Cardiac fibroblast (primary cell): ENCODE data around the gene RCAN2.

Source experiments
- DNase-seq, 2 donors: peaks; one replicate each; pipeline versions ENCODE4 v3.0.0 to v3.0.0-alpha.2; 2010; ENCODE audit warnings: low read depth in 2 of 2
- H3K4me3 ChIP-seq, 2 donors: replicated peaks in 1 of 2; 1 replicate in 1 of 2; 2 replicates in 1 of 2; pipeline ENCODE4 v1.5.1; 2011; ENCODE audit warnings: low read depth in 2 of 2, low read length in 2 of 2, mild to moderate bottlenecking in 2 of 2, moderate library complexity in 1 of 2
- TF ChIP-seq, protein P1 (sequence below): IDR thresholded peaks from one replicate; pipeline ENCODE4 v1.5.1; 2011; ENCODE audit warnings: low read depth, mild to moderate bottlenecking, low read length, inconsistent platforms

The RCAN2 gene

DNA sequence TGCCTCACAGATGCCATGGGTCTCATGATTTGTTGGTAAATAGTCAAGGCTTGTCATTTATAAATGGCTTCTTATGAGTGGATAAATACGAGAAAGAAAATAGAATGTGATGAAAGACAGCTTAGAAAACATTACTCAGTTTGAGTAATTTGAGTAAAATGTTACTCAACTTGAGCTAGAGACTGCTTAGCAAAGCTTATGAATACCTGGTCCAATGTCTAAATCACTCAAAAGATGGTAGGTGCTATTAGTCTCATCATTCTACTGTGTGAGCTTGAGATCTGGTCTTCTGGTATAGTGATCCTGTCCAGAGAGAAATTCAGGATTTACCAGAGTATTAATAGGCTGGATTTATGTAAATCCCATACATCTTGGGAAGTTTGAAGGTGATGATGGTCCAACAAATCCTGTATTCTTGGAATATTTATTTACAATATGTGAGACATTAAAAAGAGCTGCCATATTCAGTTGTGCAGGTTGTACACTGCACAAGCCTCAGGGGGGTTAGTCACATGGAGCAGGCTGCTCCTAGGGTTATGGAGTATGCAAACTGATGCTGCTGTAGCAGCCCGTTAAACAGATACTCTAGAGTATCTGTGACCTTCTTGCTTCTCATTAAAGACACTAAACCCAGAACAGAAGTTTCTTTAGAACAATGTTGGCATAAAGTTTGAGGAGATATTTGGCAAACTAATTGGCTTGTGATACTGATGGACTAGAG lies 112.9 kb downstream of the RCAN2 start:
- DNase-seq, result no peak
- no peak overlapping the region for H3K4me3 ChIP-seq
- TF ChIP-seq, protein P1, sequence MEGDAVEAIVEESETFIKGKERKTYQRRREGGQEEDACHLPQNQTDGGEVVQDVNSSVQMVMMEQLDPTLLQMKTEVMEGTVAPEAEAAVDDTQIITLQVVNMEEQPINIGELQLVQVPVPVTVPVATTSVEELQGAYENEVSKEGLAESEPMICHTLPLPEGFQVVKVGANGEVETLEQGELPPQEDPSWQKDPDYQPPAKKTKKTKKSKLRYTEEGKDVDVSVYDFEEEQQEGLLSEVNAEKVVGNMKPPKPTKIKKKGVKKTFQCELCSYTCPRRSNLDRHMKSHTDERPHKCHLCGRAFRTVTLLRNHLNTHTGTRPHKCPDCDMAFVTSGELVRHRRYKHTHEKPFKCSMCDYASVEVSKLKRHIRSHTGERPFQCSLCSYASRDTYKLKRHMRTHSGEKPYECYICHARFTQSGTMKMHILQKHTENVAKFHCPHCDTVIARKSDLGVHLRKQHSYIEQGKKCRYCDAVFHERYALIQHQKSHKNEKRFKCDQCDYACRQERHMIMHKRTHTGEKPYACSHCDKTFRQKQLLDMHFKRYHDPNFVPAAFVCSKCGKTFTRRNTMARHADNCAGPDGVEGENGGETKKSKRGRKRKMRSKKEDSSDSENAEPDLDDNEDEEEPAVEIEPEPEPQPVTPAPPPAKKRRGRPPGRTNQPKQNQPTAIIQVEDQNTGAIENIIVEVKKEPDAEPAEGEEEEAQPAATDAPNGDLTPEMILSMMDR, result no peak

DNA sequence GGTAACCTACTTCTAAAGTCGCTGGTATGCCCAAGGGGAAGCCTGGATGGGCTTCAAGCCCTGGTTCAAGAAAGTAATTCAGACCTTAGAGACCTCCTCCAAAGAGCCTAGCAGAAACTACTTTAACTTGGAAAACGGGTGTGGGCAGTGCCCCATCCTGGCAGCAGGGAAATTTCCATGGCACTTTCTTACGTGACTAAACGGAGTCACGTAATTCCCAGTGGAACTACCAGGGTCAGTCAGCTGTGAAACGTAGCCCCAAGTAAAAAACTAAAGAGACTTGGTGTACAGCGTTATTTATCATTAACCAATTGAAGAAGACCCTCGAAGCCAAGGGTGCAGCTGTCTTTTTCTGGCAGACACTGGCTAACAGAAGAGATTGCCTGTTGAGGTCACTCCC lies 114.0 kb downstream of the RCAN2 start:
- H3K4me3 ChIP-seq, result no peak overlapping the region
- TF ChIP-seq, protein P1, result no peak
- DNase-seq, result no peak

DNA sequence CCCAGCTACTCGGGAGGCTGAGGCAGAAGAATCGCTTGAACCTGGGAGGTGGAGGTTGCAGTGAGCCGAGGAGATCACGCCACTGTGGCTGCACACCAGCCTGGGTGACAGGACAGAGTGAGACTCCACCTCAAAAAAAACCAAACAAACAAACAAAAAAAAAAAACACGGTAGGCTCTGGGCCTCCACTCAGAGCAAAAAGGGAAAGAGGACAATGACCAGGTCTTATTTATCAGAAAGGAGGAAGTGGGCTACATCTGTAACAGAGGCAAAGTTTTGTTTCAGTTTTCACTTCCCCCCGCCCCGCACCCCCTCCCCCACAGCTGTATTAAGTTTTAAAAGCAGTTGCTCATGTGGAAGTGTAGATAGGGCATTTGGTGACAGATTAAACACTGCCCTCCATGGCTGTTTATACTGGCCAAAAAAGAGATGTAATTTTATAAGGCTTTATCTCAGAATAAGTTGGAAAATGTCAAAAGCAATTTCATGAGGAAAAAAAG lies 114.6 kb downstream of the RCAN2 start:
- DNase-seq, result no peak
- H3K4me3 ChIP-seq, result no peak overlapping the region
- TF ChIP-seq, protein P1, result no peak

DNA sequence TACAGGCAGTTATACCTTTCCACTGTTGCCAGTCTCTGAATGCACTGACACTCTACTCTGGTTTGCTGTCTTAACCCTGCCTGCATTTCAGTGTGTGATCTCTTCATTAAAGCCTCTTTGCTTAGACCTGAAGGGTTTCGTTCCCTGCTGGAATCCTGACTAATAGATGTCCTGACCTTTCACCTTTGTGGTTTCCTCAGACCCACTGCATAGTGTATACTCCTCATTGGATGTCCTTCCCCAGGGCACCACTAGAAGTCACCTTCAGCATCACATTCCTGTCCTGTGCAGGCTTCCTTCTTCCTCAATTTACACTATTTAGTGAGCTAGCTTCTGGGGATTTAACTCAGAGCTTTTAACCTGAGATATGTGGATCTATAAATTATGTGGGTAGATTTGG lies 120.6 kb downstream of the RCAN2 start:
- TF ChIP-seq, protein P1, result no peak
- peak in 1 of 2 donors; percentile 3 for DNase-seq
- H3K4me3 ChIP-seq, result no peak overlapping the region

DNA sequence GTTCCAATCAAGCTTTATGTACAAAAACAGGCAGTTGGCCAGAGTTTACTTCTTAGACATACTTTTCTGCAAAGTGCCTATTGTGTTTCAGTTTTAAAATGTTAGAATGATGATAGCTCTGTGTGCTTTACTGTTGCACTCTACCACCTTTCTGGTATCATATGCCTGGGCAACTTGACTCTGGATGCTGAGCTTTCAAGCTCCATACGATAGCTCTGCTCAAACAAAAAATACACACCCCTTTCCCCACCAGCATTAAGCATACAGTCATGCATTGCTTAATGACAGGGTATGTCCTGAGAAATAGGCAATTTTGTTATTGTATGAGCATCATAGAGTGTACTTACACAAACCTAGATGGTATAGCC lies 123.1 kb downstream of the RCAN2 start:
- TF ChIP-seq, protein P1, result no peak
- H3K4me3 ChIP-seq, result no peak overlapping the region
- no peak for DNase-seq

DNA sequence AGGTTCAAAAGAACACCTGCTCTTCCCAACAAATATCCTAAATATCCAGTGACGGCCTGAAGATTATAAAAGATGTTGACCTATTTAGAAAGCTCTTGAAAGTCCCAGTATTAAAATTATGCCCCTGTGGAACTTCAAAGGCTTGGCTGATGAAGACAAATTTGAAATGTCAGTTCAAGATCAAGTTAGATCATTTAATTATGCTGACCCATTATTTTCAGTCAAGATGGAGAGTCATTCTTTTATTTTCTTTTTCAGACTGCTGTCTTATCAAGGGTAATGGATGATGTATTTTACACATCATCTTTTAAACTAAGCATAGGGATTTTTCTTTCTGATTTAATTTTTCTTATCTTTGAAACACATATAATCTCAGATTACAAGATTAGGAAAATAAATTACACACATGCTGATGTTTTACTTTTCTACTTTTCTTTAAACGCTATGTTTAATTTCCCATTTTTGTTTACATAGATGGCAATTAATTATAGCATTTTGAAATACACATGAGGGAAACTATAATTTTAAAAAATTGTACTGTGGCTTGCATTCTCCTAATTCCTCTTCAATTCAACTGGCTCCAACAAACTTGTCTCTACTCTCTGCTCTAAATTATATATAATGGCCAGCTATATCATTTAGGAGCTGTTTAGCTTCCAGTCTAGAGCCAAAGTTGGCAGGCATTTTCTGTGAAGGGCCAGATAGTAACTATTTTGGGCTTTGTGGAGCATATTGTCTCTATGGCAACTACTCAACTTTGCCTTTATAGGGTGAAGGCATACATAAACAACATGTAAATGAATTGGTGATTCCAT lies 123.7 kb downstream of the RCAN2 start:
- H3K4me3 ChIP-seq, result no peak overlapping the region
- no peak for DNase-seq
- TF ChIP-seq, protein P1, result no peak
